Measurements from ENCODE around the gene TRAK2.
"Not testable (repeated sequence)": the region's sequence is repeated elsewhere in the genome, so short reads cannot be mapped to it uniquely, and the experiment has no call there.

Gene TRAK2

GRCh38 chr2:201450954-201451291 lies 335 bp downstream of the TRAK2 start:
- no peak for TF ChIP-seq CTCF (IDR thresholded peaks at IDR 0.05; ENCODE audit: insufficient read depth, low read depth, low read length, missing control alignments)
- peak overlapping the region; percentile 82 for H3K4me3 ChIP-seq (ENCODE audit: low read depth, low read length)
- DNase-seq (ENCODE audit: low read depth) = no peak

- H3K4me3 ChIP-seq (ENCODE audit: low read depth, low read length) = no peak overlapping the region
- no peak for DNase-seq (ENCODE audit: low read depth)
- no peak for TF ChIP-seq CTCF (IDR thresholded peaks at IDR 0.05; ENCODE audit: insufficient read depth, low read depth, low read length, missing control alignments)
Measured at GRCh38 chr2:201448701-201449100, 2.6 kb downstream of the TRAK2 start.

- no peak for DNase-seq (ENCODE audit: low read depth)
- no peak overlapping the region for H3K4me3 ChIP-seq (ENCODE audit: low read depth, low read length)
- no peak for TF ChIP-seq CTCF (IDR thresholded peaks at IDR 0.05; ENCODE audit: insufficient read depth, low read depth, low read length, missing control alignments)
Measured at GRCh38 chr2:201448061-201448460, 3.2 kb downstream of the TRAK2 start.

- no peak for DNase-seq (ENCODE audit: low read depth)
- H3K4me3 ChIP-seq (ENCODE audit: low read depth, low read length) = no peak overlapping the region
- TF ChIP-seq CTCF (IDR thresholded peaks at IDR 0.05; ENCODE audit: insufficient read depth, low read depth, low read length, missing control alignments) = no peak
Measured at GRCh38 chr2:201447086-201447485, 4.2 kb downstream of the TRAK2 start.

GRCh38 chr2:201444746-201445465 lies 6.4 kb downstream of the TRAK2 start:
- no peak for TF ChIP-seq CTCF (IDR thresholded peaks at IDR 0.05; ENCODE audit: insufficient read depth, low read depth, low read length, missing control alignments)
- no peak for DNase-seq (ENCODE audit: low read depth)

GRCh38 chr2:201441409-201441808 lies 9.8 kb downstream of the TRAK2 start:
- no peak for TF ChIP-seq CTCF (IDR thresholded peaks at IDR 0.05; ENCODE audit: insufficient read depth, low read depth, low read length, missing control alignments)
- peak; percentile 21 for DNase-seq (ENCODE audit: low read depth)
- H3K4me3 ChIP-seq (ENCODE audit: low read depth, low read length) = no peak overlapping the region

More at GRCh38 chr2:201444746-201445465, 6.4 kb downstream of the TRAK2 start:
- no peak overlapping the region for H3K4me3 ChIP-seq (ENCODE audit: low read depth, low read length)

- no peak overlapping the region for H3K4me3 ChIP-seq (ENCODE audit: low read depth, low read length)
- TF ChIP-seq CTCF (IDR thresholded peaks at IDR 0.05; ENCODE audit: insufficient read depth, low read depth, low read length, missing control alignments) = no peak
- DNase-seq (ENCODE audit: low read depth) = no peak
Measured at GRCh38 chr2:201440182-201440581, 11.1 kb downstream of the TRAK2 start.

GRCh38 chr2:201439336-201439922 lies 11.8 kb downstream of the TRAK2 start:
- H3K4me3 ChIP-seq (ENCODE audit: low read depth, low read length); DNase-seq (ENCODE audit: low read depth): not testable (repeated sequence)

Data from GM12865 (cell line).